GM12878 (cell line): Measurements from ENCODE around the gene ABHD8. TPM values are rescaled to one million over a fixed set of nuclear protein-coding genes. Genes with fewer than 3 reads are reported as not detected.

ENCODE experiments used
- ATAC-seq: fragments of 200-7000 bp; cut with Tn5 transposase; 3 replicates; pipeline ENCODE4 v1.9.1; 2020; ENCODE audit warnings: mild to moderate bottlenecking, moderate library complexity
- BruUV-seq: library from RNA; stranded (reverse); fragments of 400-500 nt; replicated peaks from 2 replicates; lab custom pipeline; 2021; lab: Mats Ljungman, UMichigan
- CTCF ChIA-PET: fragments of 300-600 bp; sonication (Branson Sonifier 250); formaldehyde crosslinking; extraction: SDS; loops from one replicate; lab custom pipeline; 2021; ENCODE audit warnings: inconsistent platforms; lab: Yijun Ruan, JAX
- POLR2A ChIA-PET: fragments of 350-600 bp; formaldehyde crosslinking; extraction: SDS; loops from one replicate; lab custom pipeline; 2021; ENCODE audit warnings: inconsistent platforms; lab: Charles Lee
- RAD21 ChIA-PET: fragments of 300-600 bp; sonication (Branson Sonifier 250); formaldehyde crosslinking; loops from one replicate; lab custom pipeline; 2023; ENCODE audit warnings: antibody characterized with exemption; ENCODE audit not compliant: unreplicated experiment; lab: Charles Lee
- SMC1A ChIA-PET: fragments of 300-600 bp; sonication (Branson Sonifier 250); formaldehyde crosslinking; loops from one replicate; lab custom pipeline; 2023; ENCODE audit not compliant: unreplicated experiment, uncharacterized antibody; lab: Charles Lee
- DNase-seq: peaks from one replicate; pipeline ENCODE4 v3.0.0-alpha.2; 2011; ENCODE audit warnings: low read depth, low spot score
- FAIRE-seq: peaks from 3 replicates; lab custom pipeline; 2011; peaks lifted over from hg19 to GRCh38; lab: Jason Lieb, UNC
- H2AFZ ChIP-seq: 2 replicates; pipeline ENCODE4 v1.6.0; 2011; ENCODE audit warnings: low read depth, low read length, control low read depth; ENCODE audit not compliant: control insufficient read depth
- H3K27ac ChIP-seq: 2 replicates; pipeline ENCODE4 v1.5.1; 2011; ENCODE audit warnings: control low read depth; ENCODE audit not compliant: control insufficient read depth, insufficient read depth
- H3K27me3 ChIP-seq, 2 experiments: replicated peaks in 1 of 2; 2 replicates each; pipeline versions ENCODE4 v1.6.0 to v1.6.1; 2011; ENCODE audit warnings: low read length in 1 of 2; ENCODE audit not compliant: control insufficient read depth in 2 of 2, insufficient read depth in 2 of 2
- H3K36me3 ChIP-seq, 2 experiments: 2 replicates each; pipeline ENCODE4 v1.5.1; 2011; ENCODE audit warnings: low read length in 1 of 2; ENCODE audit not compliant: control insufficient read depth in 2 of 2, insufficient read depth in 2 of 2
- H3K4me1 ChIP-seq: 2 replicates; pipeline ENCODE4 v1.6.1; 2011; ENCODE audit warnings: mild to moderate bottlenecking, low read length, moderate library complexity, mixed read lengths; ENCODE audit not compliant: control insufficient read depth, insufficient read depth
- H3K4me2 ChIP-seq: 2 replicates; pipeline ENCODE4 v1.6.0; 2011; ENCODE audit warnings: control low read depth; ENCODE audit not compliant: control insufficient read depth, insufficient read depth
- H3K4me3 ChIP-seq: fragments of 200-600 bp; sonication (generic); 2 replicates; pipeline ENCODE4 v1.5.1; 2016
- H3K79me2 ChIP-seq: 2 replicates; pipeline ENCODE4 v1.6.0; 2011; ENCODE audit warnings: low read length; ENCODE audit not compliant: control insufficient read depth, insufficient read depth
- H3K9ac ChIP-seq: 2 replicates; pipeline ENCODE4 v1.8.0; 2011; ENCODE audit warnings: low read length, control low read depth, mixed read lengths; ENCODE audit not compliant: control insufficient read depth, insufficient read depth
- H3K9me3 ChIP-seq: replicated peaks from 3 replicates; pipeline ENCODE4 v1.5.1; 2011; ENCODE audit warnings: mild to moderate bottlenecking, low read length; ENCODE audit not compliant: control insufficient read depth, insufficient read depth
- H4K20me1 ChIP-seq: 2 replicates; pipeline ENCODE4 v1.6.0; 2011; ENCODE audit not compliant: control insufficient read depth, insufficient read depth
- BCL11A ChIP-seq: IDR thresholded peaks from 2 replicates; pipeline ENCODE4 v1.6.1; 2011; ENCODE audit warnings: low read depth, low read length
- NFYB ChIP-seq: IDR thresholded peaks from 2 replicates; pipeline ENCODE4 v1.6.1; 2011; ENCODE audit warnings: low read depth, mild to moderate bottlenecking, low read length, improper control_type of control experiment, moderate library complexity; ENCODE audit not compliant: insufficient read depth
- PAX8 ChIP-seq: fragments of 450-650 bp; IDR thresholded peaks from 2 replicates; pipeline ENCODE4 v1.6.1; 2017; ENCODE audit warnings: mild to moderate bottlenecking, moderate library complexity
- PKNOX1 ChIP-seq: fragments of 450-650 bp; IDR thresholded peaks from 2 replicates; pipeline ENCODE4 v1.6.1; 2016; ENCODE audit warnings: mild to moderate bottlenecking
- SP1 ChIP-seq: IDR thresholded peaks from one replicate; pipeline ENCODE4 v1.6.1; 2011; ENCODE audit warnings: low read depth, low read length
- ZBTB4 ChIP-seq: fragments of 450-650 bp; formaldehyde crosslinking; IDR thresholded peaks from 2 replicates; pipeline ENCODE4 v1.4.0; 2022; ENCODE audit warnings: mild to moderate bottlenecking, moderate library complexity
- ZBTB40 ChIP-seq: fragments of 450-650 bp; IDR thresholded peaks from 2 replicates; pipeline ENCODE4 v1.6.1; 2016; ENCODE audit warnings: mild to moderate bottlenecking, moderate library complexity, borderline replicate concordance
- WGBS: methylation state at CpG from one replicate; pipeline ENCODE4 v1.1.6; 2016; ENCODE audit warnings: low lambda C conversion rate; ENCODE audit not compliant: insufficient replicate concordance, insufficient coverage; ENCODE audit errors: missing lambda C conversion rate; 5-methylcytosine and 5-hydroxymethylcytosine counted together
- in situ Hi-C: fragments of 300-500 bp; cut with MboI; formaldehyde crosslinking; loops from 9 replicates; pipeline ENCODE4 v1.14.3; 2018; ENCODE audit warnings: mixed read lengths
- intact Hi-C: fragments of 100-400 bp; cut with micrococcal nuclease; formaldehyde crosslinking; loops from one replicate; pipeline ENCODE4 v1.14.2; 2022; ENCODE audit not compliant: unreplicated experiment
- polyA plus RNA-seq, 11 experiments: library from polyadenylated mRNA; depleted of rRNA in 4 of 11; unstranded in 6 of 11; stranded (reverse) in 5 of 11; fragments of >200 nt; fragmentation: Nextera tagmentation in 4 of 11; fragmentation: Illumina TruSeq in 1 of 11; extraction: Ambion mirVana in 4 of 11; extraction: Trizol in 1 of 11; gene quantifications; 1 replicate in 1 of 11; 2 replicates in 10 of 11; pipeline versions ENCODE4 v1.2.1 to v1.2.3, GENCODE V29; 2011 to 2016; ENCODE audit warnings: inconsistent platforms in 2 of 11, missing spikeins in 2 of 11, low read depth in 1 of 11
- total RNA-seq, 4 experiments: library from RNA; depleted of rRNA in 3 of 4; stranded (reverse); fragments of >200 nt in 3 of 4; fragmentation: Illumina TruSeq in 1 of 4; extraction: Trizol in 1 of 4; gene quantifications; 2 replicates each; pipeline versions ENCODE4 v1.2.1 to v1.2.3, GENCODE V29; 2013 to 2021
- TF ChIP-seq, protein P1 (sequence below): IDR thresholded peaks from 2 replicates; pipeline ENCODE4 v1.6.1; 2011; ENCODE audit warnings: mild to moderate bottlenecking, low read depth, low read length, moderate library complexity; ENCODE audit not compliant: insufficient replicate concordance

ABHD8 gene
- total and polyA plus RNA-seq, 10 of the 15 experiments (the other 5 are each of a cell fraction or from before 2014, with no cell fraction given) = 0.03 to 12.5 (median 6.0) TPM

GRCh38 chr19:17292301-17293074 is 10.7 kb downstream of the ABHD8 start (continued):
- TF ChIP-seq ZBTB40 = no peak

- BruUV-seq = no TSS peak
- ChIA-PET CTCF (interaction anchor here (0.6 to 6.5 kb wide), 3 partner anchors 8 to 103 kb away, joined by 3 to 81 read pairs (median 6); no protein-coding TSS in a partner anchor), POLR2A (interaction anchor here (0.7 kb wide), 1 partner anchor 45 kb away, joined by 3 read pairs; no protein-coding TSS in a partner anchor), SMC1A (no interaction called here), RAD21 (no interaction called here)
- no peaks in the 10 kb centered on the region; the same call in 1 of the 2 replicates for H3K79me2 ChIP-seq
- no peak overlapping the region for H3K4me3 ChIP-seq
- H3K36me3 ChIP-seq = no peaks in the 10 kb centered on the region; a peak in 1 of 4 replicates
- 13% methylated on average over 20 of the region's 22 CpGs for WGBS
- H3K9me3 ChIP-seq = no peaks in the 10 kb centered on the region; the same call in 2 of the 3 replicates
- intact Hi-C loops (no loop called here), in situ Hi-C loops (loop anchor here (5.0 kb wide), 1 partner anchor 217 kb away; no protein-coding TSS in a partner anchor)
- H3K27me3 ChIP-seq = no peaks in the 10 kb centered on the region
- H3K27ac ChIP-seq = no peak overlapping the region
- FAIRE-seq = no peak
- no peak overlapping the region for H3K4me2 ChIP-seq
- ATAC-seq = peak; percentile 39
- H3K9ac ChIP-seq = no peak overlapping the region
- TF ChIP-seq PAX8 = no peak
- peak; percentile 90 for TF ChIP-seq NFYB
- peak; percentile 96 for TF ChIP-seq PKNOX1
- TF ChIP-seq BCL11A = no peak
- no peak for TF ChIP-seq ZBTB4 (CRISPR knock-in tag)
- TF ChIP-seq, protein P1, sequence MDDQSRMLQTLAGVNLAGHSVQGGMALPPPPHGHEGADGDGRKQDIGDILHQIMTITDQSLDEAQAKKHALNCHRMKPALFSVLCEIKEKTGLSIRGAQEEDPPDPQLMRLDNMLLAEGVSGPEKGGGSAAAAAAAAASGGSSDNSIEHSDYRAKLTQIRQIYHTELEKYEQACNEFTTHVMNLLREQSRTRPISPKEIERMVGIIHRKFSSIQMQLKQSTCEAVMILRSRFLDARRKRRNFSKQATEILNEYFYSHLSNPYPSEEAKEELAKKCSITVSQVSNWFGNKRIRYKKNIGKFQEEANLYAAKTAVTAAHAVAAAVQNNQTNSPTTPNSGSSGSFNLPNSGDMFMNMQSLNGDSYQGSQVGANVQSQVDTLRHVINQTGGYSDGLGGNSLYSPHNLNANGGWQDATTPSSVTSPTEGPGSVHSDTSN = peak; percentile 95
- peak; percentile 88 for TF ChIP-seq SP1
- H4K20me1 ChIP-seq = no peaks in the 10 kb centered on the region
- H3K4me1 ChIP-seq = peaks cover 4% of the 10 kb centered on the region; the same call in 1 of the 2 replicates
- DNase-seq = no peak
- peak overlapping the region; percentile 66 for H2AFZ ChIP-seq
Observed at GRCh38 chr19:17289489-17289888, 13.7 kb downstream of the ABHD8 start.
